ENCODE data around the gene PUM2. TPM values are rescaled to one million over a fixed set of nuclear protein-coding genes. Genes with fewer than 3 reads are reported as not detected.

The PUM2 gene
- total RNA-seq, 1 experiment from 2014 or later: 112 TPM

DNA sequence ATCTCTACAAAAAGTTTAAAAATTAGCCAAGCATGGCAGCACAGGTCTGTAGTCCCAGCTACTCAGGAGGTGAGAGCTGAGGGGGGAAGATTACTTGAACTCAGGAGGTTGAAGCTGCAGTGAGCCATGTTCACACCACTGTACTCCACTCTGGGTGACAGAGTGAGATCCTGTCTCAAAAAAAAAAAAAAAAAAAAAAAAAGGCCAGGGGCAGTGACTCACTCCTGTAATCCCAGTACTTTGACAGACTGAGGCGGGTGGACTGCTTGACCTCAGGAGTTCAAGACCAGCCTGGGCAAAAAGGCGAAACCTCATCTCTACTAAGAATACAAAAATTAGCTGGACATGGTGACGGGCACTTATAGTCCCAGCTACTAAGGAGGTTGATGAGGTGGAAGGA is 37.0 kb downstream of the PUM2 start:
- POLR2A ChIA-PET (ENCODE audit: low non-redundant PET): no interaction called here
- no peak for DNase-seq (ENCODE audit: low spot score)
- peaks cover under 1% of the 10 kb centered on the region for H3K4me1 ChIP-seq (ENCODE audit: insufficient read depth, low read length, poor library complexity, severe bottlenecking)
- H3K27me3 ChIP-seq (replicated peaks; ENCODE audit: insufficient read depth, low read depth, low read length, poor library complexity): no peaks in the 10 kb centered on the region
- intact Hi-C loops (cut with micrococcal nuclease; ENCODE audit: unreplicated experiment): no loop called here
- CTCF ChIA-PET: no interaction called here
- H3K36me3 ChIP-seq (ENCODE audit: insufficient read depth, low read length, poor library complexity, severe bottlenecking): peaks cover 87% of the 10 kb centered on the region
- TF ChIP-seq, protein P1, sequence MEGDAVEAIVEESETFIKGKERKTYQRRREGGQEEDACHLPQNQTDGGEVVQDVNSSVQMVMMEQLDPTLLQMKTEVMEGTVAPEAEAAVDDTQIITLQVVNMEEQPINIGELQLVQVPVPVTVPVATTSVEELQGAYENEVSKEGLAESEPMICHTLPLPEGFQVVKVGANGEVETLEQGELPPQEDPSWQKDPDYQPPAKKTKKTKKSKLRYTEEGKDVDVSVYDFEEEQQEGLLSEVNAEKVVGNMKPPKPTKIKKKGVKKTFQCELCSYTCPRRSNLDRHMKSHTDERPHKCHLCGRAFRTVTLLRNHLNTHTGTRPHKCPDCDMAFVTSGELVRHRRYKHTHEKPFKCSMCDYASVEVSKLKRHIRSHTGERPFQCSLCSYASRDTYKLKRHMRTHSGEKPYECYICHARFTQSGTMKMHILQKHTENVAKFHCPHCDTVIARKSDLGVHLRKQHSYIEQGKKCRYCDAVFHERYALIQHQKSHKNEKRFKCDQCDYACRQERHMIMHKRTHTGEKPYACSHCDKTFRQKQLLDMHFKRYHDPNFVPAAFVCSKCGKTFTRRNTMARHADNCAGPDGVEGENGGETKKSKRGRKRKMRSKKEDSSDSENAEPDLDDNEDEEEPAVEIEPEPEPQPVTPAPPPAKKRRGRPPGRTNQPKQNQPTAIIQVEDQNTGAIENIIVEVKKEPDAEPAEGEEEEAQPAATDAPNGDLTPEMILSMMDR (conservative IDR thresholded peaks at IDR 0.05; ENCODE audit: low read depth, low read length): no peak
- no peak for TF ChIP-seq EZH2 (IDR thresholded peaks at IDR 0.05; ENCODE audit: borderline replicate concordance, low read depth, low read length, poor library complexity, severe bottlenecking)
- no peaks in the 10 kb centered on the region for H3K9me3 ChIP-seq (ENCODE audit: low read depth, low read length, poor library complexity, severe bottlenecking)
- no TSS peak for BruUV-seq (replicated peaks)
- H3K4me3 ChIP-seq (ENCODE audit: low read depth, low read length, poor library complexity, severe bottlenecking): no peak overlapping the region
- no peak overlapping the region for H3K27ac ChIP-seq (ENCODE audit: low read depth, low read length, poor library complexity, severe bottlenecking)

DNA sequence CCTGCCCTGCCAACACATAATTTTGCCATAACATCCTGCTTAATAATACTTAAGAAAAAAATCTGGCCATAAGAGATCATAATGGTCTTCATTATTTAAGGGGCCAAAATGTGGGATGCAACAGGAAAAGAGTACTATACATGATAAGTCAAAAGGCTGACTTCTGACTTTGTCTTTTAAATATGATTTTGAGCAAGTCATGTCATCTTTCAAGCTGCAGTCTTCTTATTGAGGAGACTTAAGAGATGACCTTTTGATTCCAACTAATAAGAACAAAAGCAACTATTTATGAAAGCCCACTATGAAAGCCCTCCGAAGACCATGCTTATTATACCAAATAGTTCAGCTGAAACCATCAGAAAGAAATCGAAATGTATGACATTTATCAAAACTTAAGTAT is 41.6 kb downstream of the PUM2 start:
- BruUV-seq (replicated peaks): no TSS peak
- H3K27ac ChIP-seq (ENCODE audit: low read depth, low read length, poor library complexity, severe bottlenecking): no peak overlapping the region
- TF ChIP-seq, protein P1 (conservative IDR thresholded peaks at IDR 0.05; ENCODE audit: low read depth, low read length): no peak
- no peak for TF ChIP-seq EZH2 (IDR thresholded peaks at IDR 0.05; ENCODE audit: borderline replicate concordance, low read depth, low read length, poor library complexity, severe bottlenecking)
- ChIA-PET CTCF (no interaction called here), POLR2A (ENCODE audit: low non-redundant PET) (no interaction called here)
- H3K36me3 ChIP-seq (ENCODE audit: insufficient read depth, low read length, poor library complexity, severe bottlenecking): peaks cover 80% of the 10 kb centered on the region
- H3K4me1 ChIP-seq (ENCODE audit: insufficient read depth, low read length, poor library complexity, severe bottlenecking): peaks cover 18% of the 10 kb centered on the region
- no peak for DNase-seq (ENCODE audit: low spot score)
- H3K27me3 ChIP-seq (replicated peaks; ENCODE audit: insufficient read depth, low read depth, low read length, poor library complexity): no peaks in the 10 kb centered on the region
- no peaks in the 10 kb centered on the region for H3K9me3 ChIP-seq (ENCODE audit: low read depth, low read length, poor library complexity, severe bottlenecking)
- no peak overlapping the region for H3K4me3 ChIP-seq (ENCODE audit: low read depth, low read length, poor library complexity, severe bottlenecking)
- intact Hi-C loops (cut with micrococcal nuclease; ENCODE audit: unreplicated experiment): no loop called here

DNA sequence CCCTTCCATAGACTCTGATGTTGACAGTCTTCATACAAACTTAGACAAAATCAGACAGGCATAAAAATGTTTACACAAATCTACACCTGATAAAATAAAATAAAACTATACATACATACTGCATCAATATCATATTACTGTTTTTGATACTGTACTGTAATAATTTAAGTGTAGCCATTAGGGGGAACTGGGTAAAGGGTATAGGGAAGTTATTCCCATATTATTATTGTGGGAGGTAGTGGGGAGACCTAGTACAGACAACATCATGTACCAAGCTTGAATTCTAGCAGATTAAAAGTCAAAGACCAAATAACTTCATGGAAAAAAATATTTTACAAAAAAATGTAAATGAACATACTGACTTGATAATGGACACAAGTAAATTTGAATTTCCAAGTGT is 43.3 kb downstream of the PUM2 start:
- CTCF ChIA-PET: no interaction called here
- peaks cover 79% of the 10 kb centered on the region for H3K36me3 ChIP-seq (ENCODE audit: insufficient read depth, low read length, poor library complexity, severe bottlenecking)
- intact Hi-C loops (cut with micrococcal nuclease; ENCODE audit: unreplicated experiment): no loop called here

More for the DNA sequence above, 43.3 kb downstream of the PUM2 start:
- Histone ChIP-seq H3K4me1 (ENCODE audit: insufficient read depth, low read length, poor library complexity, severe bottlenecking) (peaks cover 21% of the 10 kb centered on the region), H3K27me3 (replicated peaks; ENCODE audit: insufficient read depth, low read depth, low read length, poor library complexity) (no peaks in the 10 kb centered on the region), H3K9me3 (ENCODE audit: low read depth, low read length, poor library complexity, severe bottlenecking) (no peaks in the 10 kb centered on the region), H3K4me3 (ENCODE audit: low read depth, low read length, poor library complexity, severe bottlenecking) (no peak overlapping the region), H3K27ac (ENCODE audit: low read depth, low read length, poor library complexity, severe bottlenecking) (no peak overlapping the region)
- BruUV-seq (replicated peaks): no TSS peak
- POLR2A ChIA-PET (ENCODE audit: low non-redundant PET): no interaction called here
- DNase-seq (ENCODE audit: low spot score): no peak
- TF ChIP-seq, protein P1 (conservative IDR thresholded peaks at IDR 0.05; ENCODE audit: low read depth, low read length): no peak
- TF ChIP-seq EZH2 (IDR thresholded peaks at IDR 0.05; ENCODE audit: borderline replicate concordance, low read depth, low read length, poor library complexity, severe bottlenecking): no peak

All from A673 (cell line).